ENCODE data around the gene PGA5. TPM values are rescaled to one million over a fixed set of nuclear protein-coding genes. Genes with fewer than 3 reads are reported as not detected.
A peak's percentile ranks its signal among the peaks of the same experiment; 100 is the strongest.

The PGA5 gene
- total RNA-seq, 4 donors from 2014 or later: 1.4 to 2.6 TPM; not detected in 2

- WGBS, 2 donors: 63 to 74% methylated on average over 4 of the region's 4 CpGs
- Histone ChIP-seq H3K27ac (no peak overlapping the region), H3K36me3 (no peaks in the 10 kb centered on the region), H3K4me3 (replicated peaks in 1 of 3) (no peak overlapping the region), H3K27me3 (no peaks in the 10 kb centered on the region), H3K9me3 (no peaks in the 10 kb centered on the region), H3K4me1 (peaks cover 0 to 6% of the 10 kb centered on the region in 2 donors)
- intact Hi-C loops (cut with DNase I): no loop called here
- DNase-seq: peak in 1 of 2 donors; percentile 16
- TF ChIP-seq CTCF (IDR thresholded peaks at IDR 0.05) (no peak), POLR2A (IDR thresholded peaks at IDR 0.05) (no peak)
Measured at GRCh38 chr11:61266602-61267001, 25.6 kb downstream of the PGA5 start.

DNA sequence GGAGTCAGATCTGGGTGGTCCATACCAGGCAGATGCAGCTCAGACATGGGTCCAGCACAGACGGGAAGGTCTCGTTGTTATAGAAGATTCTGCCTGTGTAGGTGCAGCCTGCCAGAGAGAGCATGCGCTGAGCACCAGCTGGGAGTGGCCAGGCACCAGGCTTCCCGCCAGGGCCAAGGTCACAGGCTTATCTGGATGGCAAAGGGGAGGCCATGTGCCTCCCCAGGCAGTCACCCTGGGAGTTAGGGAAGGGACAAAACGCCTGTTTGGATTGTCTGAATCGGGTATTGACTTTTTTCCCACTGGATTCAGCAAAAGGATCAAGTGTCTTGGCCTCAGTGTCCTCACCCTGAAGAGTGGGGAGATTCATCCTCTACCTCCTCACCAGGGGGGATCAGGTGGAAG is 26.5 kb downstream of the PGA5 start:
- Histone ChIP-seq H3K9me3 (no peaks in the 10 kb centered on the region), H3K4me1 (peaks cover 0 to 6% of the 10 kb centered on the region in 2 donors), H3K4me3 (replicated peaks in 1 of 3) (no peak overlapping the region), H3K27ac (no peak overlapping the region), H3K36me3 (no peaks in the 10 kb centered on the region), H3K27me3 (no peaks in the 10 kb centered on the region)
- intact Hi-C loops (cut with DNase I): no loop called here
- no peak for DNase-seq
- WGBS, 2 donors: 72 to 74% methylated on average over 3 to 4 of the region's 6 CpGs
- no peak for TF ChIP-seq CTCF (IDR thresholded peaks at IDR 0.05)

- Histone ChIP-seq H3K36me3 (no peaks in the 10 kb centered on the region), H3K27ac (no peak overlapping the region), H3K9me3 (no peaks in the 10 kb centered on the region), H3K27me3 (no peaks in the 10 kb centered on the region), H3K4me3 (replicated peaks in 1 of 3) (no peak overlapping the region), H3K4me1 (peaks cover 4 to 11% of the 10 kb centered on the region in 2 donors)
- DNase-seq: no peak
- 90 to 94% methylated on average over 8 to 12 of the region's 15 CpGs for WGBS, 2 donors
- TF ChIP-seq POLR2A (IDR thresholded peaks at IDR 0.05) (no peak), CTCF (IDR thresholded peaks at IDR 0.05) (no peak)
- intact Hi-C loops (cut with DNase I): no loop called here
Measured at GRCh38 chr11:61268588-61269250, 27.7 kb downstream of the PGA5 start.

DNA sequence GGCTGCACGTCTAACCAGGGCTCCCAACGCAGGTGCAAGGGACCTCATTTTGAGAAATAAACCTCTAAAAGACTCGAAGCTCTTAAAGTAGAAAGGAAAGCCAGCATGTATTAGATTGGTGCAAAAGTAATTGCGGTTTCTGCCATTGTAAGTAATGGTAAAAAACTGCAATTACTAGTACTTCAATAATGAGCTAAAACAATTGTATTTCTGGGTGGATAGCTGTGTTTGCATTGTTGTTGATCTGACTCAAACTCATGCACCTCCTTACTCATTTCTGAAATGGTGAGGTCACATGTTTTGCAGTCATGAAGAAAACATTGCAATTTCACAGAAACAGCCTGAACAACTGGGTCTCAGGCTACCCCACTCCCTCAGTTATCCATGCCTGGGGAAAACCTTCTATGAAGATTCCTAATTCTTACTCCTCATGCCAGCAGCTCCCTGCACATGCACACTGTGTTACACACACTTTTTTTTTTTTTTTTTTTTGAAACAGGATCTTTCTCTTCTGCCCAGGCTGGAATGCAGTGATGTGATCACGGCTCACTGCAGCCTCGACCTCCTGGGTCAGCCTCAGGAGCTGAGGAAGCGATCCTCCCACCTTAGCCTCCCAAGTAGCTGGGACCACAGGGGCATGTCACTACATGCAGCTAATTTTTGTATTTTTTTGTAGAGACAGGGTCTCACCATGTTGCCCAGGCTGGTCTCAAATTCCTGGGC is 29.5 kb downstream of the PGA5 start:
- no peaks in the 10 kb centered on the region for H3K36me3 ChIP-seq
- TF ChIP-seq CTCF (IDR thresholded peaks at IDR 0.05) (no peak), POLR2A (IDR thresholded peaks at IDR 0.05) (no peak)

DNA sequence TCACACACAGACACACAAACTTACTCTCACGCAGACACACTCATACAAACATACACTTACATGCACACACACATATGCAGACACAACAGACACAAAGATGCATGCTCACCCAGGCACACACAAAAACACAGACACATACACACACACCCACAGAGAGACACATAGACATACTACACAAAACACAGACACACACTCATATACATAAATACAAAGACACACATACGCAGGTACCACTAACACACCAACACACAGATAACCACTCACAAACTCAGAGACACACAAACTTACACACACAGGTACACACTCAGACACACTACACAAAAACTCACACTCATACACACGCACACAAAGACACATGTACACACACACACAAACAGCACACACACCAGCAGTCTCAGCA is 31.8 kb downstream of the PGA5 start:
- intact Hi-C loops (cut with DNase I): no loop called here
- Histone ChIP-seq H3K27ac (peak overlapping the region in 1 of 3 donors; percentile 65), H3K9me3 (no peaks in the 10 kb centered on the region), H3K27me3 (no peaks in the 10 kb centered on the region), H3K4me1 (peaks cover 18 to 33% of the 10 kb centered on the region in 2 donors), H3K4me3 (replicated peaks in 1 of 3) (no peak overlapping the region), H3K36me3 (no peaks in the 10 kb centered on the region)
- TF ChIP-seq POLR2A (IDR thresholded peaks at IDR 0.05) (no peak), CTCF (IDR thresholded peaks at IDR 0.05) (no peak)
- WGBS, 2 donors: 69 to 75% methylated on average over 3 of the region's 3 CpGs
- DNase-seq: no peak

More for the DNA sequence above, 29.5 kb downstream of the PGA5 start:
- Histone ChIP-seq H3K9me3 (no peaks in the 10 kb centered on the region), H3K27ac (no peak overlapping the region), H3K4me3 (replicated peaks in 1 of 3) (no peak overlapping the region), H3K27me3 (no peaks in the 10 kb centered on the region), H3K4me1 (peaks cover 13 to 28% of the 10 kb centered on the region in 2 donors)
- intact Hi-C loops (cut with DNase I): no loop called here
- 91% methylated on average over 7 of the region's 7 CpGs for WGBS, 2 donors
- DNase-seq: no peak

Measured in thyroid gland (tissue), 4 donors.